HG03039 (cell line): ENCODE results near the gene SDK1.

Source experiments
- ATAC-seq: cut with Tn5 transposase; IDR thresholded peaks from one replicate; pipeline ENCODE4 v1.9.1; 2021; ENCODE audit warnings: mild to moderate bottlenecking, moderate library complexity; ENCODE audit not compliant: unreplicated experiment

SDK1 gene

DNA sequence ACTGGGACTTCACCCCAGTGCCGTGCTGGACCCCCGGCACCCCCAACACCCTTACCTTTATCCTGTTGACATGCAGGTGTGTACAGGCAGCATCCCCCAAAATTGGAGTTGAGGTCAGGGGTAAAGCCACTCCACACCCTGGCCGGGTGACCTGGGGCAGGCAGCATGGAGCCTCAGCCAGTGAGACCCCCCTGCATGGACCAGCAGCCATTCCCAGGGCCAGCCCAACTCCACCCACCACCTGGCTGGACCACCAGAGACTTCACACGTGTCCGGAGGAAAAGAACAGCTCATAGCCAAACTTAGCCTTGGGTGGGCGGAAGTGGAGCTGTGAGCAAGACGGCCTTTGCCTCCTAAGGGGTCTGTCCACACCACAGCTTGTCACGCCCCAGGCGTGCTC is 968.0 kb downstream of the SDK1 start:
- ATAC-seq: no peak

DNA sequence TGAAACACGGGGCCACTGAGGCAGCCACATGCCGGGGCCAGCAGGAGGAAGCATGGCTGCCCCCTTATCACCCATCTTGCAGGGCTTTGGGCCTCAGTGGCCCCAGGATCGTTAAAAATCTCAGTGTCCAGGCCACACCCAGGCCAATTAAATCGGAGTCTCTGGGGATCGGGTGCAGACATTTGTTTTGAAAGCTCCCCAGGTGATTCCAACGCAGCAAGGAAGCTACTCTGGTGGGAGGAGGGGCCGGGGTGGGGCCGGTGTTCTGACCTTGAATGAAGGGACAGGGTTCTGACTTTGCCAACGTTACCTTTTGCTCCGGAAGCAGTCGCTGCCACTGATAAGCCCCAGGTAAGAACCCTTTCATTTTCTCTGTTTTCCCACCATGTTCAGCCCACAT is 968.7 kb downstream of the SDK1 start:
- ATAC-seq: no peak

GRCh38 chr7:4270268-4270667 is 969.2 kb downstream of the SDK1 start:
- ATAC-seq: no peak

DNA sequence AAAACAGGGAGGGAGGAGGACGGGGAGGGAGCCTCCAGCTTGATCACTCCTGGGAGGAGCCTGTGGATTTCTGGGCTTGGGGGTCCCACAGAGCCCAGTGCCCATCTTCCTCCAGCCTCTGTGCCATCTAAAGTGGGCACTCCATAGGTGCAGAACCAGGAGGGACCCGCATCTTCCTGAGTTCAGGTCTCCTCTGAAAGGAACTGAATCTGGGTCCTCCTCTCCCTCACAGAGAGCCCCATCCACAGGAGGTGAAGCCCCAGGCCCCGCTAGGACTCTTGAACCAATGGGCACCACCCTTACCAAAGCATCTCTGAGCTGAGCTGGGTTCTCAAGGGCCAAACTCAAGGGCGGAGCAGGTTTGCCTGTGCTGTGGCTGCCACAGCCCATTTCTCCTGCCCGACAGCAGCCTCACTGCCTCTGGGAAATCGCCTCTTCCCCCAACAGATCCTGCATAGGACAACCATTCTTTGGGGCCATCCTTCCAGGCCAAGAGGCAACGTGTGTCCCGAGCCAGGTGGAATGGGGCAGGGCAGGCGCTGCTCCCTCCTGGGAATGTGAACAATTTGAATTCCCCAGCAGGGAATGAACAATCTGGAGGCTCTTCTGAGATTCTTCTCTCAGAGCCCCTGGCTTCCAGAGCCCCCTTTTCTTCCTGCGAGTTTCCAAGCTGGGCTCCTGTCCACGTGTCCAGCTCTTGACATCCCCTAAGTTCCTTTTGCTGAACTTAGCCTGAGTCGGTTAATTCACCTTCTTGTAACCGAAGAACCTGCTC is 970.1 kb downstream of the SDK1 start:
- no peak for ATAC-seq

DNA sequence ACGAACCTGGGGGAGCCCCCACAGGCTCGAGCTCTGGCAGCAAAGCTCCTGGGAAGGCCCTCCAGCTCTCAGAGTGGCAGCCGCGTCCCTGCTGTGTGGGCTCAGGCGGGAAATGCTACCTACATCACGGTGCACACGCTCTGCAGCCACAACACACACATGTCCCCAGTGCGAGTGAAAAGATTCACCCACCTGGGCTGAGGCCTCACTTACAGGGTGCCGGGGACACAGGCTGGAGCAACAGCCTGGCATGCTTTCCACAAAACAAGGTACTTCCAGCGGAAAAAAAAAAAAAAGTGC is 970.6 kb downstream of the SDK1 start:
- no peak for ATAC-seq

GRCh38 chr7:4272141-4272540 is 971.1 kb downstream of the SDK1 start:
- no peak for ATAC-seq

- ATAC-seq: no peak
Measured at GRCh38 chr7:4273566-4274230, 972.6 kb downstream of the SDK1 start.

DNA sequence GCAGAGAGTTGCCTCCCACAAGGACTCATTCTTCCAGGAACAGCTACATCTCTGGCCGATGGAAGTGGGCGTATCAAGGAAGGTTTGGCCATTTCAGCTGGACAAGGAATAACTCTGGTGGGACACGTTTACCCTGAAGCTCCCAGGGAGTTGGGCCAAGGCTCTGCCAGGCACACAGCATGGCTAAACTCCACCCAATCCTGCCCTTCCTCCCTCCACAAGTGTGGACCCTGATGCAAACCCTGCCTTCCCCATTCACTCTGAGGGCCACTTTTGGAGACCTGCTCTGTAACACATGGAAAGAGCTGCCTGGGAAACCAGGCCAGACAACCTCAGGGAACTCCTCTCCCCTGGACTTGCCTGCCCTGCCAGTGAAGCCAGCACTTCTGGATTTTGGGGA is 973.2 kb downstream of the SDK1 start:
- no peak for ATAC-seq

GRCh38 chr7:4277936-4278335 is 976.9 kb downstream of the SDK1 start:
- no peak for ATAC-seq

DNA sequence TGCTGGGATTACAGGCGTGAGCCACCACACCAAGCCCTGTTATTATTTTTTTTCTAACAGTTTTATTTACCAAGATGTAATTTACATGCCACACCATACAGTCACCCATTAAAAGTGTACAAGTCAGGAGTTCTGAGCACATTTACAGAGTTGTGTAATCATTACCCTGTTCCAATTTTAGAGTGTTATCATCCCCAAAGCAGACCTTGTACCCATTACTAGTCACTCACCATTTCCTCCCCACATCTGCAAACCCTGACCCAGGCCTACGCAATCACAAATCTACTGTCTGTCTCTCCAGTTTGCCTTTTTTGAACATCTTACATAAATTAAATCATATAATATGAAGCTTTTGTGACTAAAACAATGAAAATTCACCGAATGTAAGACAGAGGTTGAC is 978.2 kb downstream of the SDK1 start:
- ATAC-seq: no peak

GRCh38 chr7:4281231-4281993 is 980.4 kb downstream of the SDK1 start:
- ATAC-seq: no peak

- ATAC-seq: no peak
Measured at GRCh38 chr7:4282434-4283223, 981.6 kb downstream of the SDK1 start.

DNA sequence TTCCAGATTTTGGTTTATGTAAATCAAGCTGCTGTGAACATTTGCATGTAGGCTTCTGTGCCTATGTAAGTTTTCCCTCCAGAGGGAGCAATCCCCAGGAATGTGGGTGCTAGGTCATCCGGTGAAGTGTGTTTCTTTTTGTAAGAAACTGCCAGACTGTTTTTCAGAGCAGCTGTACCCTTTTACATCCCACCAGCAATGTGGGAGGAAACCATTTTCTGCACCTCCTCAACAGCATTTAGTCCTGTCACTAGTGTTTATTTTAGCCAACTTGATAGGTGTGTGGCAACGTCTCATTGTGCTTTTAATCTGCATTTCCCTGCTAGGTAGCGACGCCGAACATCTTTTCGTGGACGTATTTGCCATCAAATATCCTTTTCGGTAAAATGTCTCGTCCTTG is 985.3 kb downstream of the SDK1 start:
- ATAC-seq: no peak

DNA sequence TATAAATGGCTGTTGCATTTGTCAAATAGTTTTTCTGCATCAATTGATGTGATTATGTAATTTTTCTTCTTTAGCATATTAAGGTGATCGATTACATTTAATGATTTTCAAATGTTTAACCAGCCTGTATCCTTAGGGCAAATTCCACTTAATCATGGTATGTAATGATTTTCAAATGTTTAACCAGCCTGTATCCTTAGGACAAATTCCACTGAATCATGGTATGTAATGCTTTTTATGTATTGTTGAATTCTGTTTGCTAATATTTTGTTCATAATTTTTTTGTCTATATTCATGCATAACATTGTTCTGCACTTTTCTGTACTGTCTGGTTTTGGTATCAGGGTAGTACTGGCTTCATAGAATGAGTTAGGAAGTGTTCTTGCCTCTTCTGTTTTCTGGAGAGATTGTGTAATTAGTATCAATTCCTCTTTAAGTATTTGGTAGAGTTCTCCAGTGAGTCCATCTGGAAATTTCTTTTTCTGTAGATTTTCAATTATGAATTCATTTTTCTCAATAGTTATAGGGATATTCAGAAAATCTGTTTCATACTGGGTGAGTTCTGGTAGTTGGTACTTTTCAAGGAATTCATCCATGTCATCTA is 987.8 kb downstream of the SDK1 start:
- ATAC-seq: no peak

DNA sequence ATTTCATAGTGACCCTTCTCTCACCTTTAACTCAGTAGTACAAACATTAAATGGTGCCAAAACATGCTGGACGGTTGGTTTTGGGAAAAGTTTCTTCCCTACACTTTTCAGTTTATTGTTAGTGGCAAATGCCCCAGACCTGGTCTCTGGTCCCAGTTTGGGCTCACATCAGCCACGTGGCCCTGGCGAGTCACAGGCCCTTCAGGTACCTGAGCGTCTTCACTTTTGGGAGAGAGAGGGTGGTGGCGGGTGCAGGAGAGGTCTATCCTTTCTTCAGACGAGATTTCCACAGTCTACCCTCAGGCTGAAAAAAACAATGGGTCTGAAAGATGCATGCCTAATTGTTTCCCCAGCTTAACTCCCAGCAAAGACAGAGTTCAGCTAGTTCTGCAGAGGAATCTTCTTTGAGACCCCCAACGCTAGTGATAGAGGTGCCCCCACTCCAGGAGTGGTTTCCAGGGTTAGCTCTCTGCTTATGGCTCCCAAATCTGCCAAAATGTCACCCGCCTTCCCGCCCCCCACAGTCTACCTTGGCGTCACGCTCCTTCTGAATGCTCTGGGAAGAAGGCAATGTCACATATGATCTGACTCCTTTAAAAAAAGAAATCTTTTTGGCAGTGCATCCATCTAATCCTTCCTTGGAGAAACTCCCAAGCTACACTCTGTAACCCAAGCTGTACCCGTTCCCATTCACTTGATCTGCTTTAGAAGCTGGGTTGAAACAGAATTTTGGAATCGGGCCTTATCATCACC is 996.3 kb downstream of the SDK1 start:
- ATAC-seq: no peak

DNA sequence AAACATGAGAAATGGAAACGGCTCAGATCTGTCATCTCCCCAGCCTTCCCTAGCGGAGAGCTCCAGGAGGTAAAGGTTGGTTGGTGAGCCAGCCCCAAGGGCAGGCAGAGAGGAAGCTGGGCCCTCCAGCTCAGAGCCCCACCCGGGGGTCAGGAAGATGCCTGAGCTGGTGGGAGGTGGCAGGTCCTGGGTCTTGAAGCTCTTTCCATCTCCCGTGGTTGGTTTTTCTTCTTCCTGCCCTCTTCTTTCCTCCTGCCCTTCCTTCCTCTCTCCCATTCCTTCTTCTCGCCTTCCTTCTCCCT is 996.8 kb downstream of the SDK1 start:
- ATAC-seq: no peak

DNA sequence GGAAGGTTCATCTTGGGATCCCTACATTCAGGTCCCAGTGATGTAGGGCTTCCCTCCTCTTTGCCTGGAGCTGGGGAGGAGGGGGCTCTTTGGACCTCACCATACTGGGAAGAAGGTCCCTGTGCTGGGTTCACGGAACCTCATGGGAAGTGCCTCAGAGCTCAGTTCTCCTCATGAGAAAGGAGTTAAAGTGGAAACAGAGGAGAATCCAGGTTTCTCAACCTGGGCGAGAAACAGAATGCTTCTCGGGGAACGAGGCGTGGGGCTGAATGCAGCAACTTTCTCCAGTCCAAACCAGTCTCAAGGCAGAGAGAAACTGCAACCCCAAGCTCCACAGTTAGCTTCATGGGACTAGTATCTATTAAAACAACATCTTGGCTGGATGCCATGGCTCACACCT is 998.4 kb downstream of the SDK1 start:
- ATAC-seq: no peak

- ATAC-seq: no peak
Measured at GRCh38 chr7:4302203-4302905, 1001.3 kb downstream of the SDK1 start.

DNA sequence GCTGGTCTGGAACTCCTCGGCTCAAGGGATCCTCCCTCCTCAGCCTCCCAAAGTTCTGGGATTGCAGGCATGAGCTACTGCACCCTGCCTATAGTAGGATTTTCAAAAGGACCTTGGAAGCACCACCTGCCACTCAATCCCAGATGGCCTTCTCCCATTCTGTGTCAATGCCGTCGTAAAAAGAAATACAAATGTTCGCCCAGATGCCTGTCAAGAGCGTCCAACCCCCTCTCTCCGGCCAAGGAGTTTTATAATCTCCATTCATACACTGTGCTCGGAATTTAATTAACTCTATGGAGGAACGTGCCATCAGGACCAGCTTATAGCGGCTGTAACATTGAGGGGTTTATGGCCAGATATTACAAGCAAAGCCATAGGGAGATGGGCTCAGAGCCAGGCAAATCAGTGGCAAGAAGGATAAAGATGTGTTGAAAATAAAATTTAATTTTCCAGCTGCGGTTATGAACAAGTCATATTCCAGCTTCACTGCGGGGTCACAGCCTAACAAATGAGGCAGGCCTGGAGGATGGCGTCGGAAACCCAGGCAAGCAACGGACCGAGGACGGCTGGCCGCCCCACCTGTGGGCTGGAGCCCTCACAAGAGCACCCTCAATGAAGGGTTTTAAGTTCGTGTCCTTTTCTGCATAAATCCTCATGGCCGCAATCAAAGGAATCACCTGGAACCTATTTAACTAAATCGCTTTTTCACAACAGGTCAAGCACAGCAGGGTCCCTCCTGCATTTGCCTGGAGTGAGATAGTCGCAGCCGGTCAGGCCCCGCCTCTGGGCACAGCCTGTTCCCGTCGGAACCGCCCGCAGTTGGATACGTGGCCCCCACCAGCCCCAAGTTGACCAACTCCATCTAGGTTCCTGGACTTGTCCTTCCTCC is 1006.5 kb downstream of the SDK1 start:
- no peak for ATAC-seq
